ENCODE data around the gene DARS2. TPM values are rescaled to one million over a fixed set of nuclear protein-coding genes. Genes with fewer than 3 reads are reported as not detected.

Gene DARS2
- total RNA-seq, 2 experiments from 2014 or later = 45.6 to 74.8 TPM

DNA sequence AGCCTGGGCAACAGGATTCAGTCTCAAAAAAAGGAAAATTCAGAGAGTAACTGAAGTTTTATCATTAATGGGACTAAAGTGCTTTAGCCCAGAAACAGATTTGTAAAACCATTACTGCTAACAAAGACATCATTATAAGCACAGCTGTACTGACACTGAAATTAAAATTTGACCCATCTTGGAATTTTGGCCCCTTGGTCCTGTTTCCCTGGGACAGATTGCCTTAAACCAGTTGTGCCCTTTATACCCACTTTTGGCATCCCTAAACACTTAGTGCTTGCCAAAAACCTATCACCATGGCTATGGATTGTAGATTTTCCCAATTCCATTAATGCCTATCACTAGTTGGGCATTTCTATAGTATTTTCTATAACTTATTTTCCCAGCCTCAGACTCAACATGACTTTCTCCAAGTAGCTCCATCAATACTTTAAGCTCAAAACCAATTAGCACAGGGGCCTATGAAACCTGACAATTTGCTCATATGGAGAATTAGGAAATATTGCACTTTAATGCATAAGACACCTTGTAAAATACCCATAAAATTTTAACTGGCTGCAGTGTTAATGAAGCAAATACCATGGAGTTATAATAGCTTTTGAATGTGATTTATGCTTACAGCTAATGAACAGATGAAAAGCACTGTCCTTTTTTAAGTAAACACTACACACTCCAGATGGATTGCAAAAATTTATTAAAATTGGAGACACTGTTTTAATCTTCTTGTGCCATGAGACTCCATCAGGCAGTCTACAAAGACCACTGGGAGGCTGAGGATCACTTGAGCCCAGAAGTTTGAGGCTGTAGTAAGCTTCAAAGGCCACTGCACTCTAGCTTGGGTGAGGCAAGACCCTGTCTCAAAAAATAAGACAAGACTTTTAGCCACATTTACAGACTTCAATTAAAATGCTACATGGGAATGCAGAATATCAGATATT lies 39.0 kb downstream of the DARS2 start:
- POLR2A ChIA-PET = interaction anchor here (0.6 to 1.2 kb wide), 6 partner anchors 12 to 190 kb away, joined by 3 to 4 read pairs (median 3); partner anchors contain the start of gene KLHL20

DNA sequence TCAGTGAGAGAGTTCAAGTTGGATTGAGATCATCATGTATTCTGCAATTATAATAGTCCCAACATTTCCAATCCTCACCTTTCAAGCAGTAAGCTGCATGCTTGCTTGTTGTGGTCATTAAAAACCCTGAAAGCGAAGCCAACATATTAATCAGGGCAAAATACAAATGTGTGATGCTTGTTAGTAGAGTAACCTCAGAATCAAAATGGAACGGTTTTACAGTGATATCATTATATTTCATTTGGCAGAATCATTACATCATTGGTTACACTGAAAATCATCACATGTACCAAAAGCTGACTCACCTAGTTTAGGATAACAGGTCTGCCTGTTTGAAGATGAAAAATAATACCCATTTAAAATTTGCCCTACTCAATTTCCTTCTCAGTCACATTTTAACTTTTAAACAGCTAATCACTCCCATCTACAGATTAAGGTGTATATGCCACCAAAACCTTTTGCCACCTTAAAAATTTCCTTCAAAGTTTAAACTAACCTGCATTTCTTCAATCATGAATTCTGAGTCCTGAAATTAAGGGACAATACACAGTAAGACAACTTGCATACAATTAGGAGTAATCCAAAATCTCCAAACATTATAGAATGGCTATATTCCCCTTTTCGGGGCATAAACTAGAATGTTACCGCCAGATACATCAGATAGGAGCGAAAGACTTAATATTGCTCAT lies 39.9 kb downstream of the DARS2 start:
- BruUV-seq (replicated peaks) = no TSS peak

More for the DNA sequence above, 39.0 kb downstream of the DARS2 start:
- BruUV-seq (replicated peaks) = no TSS peak
- Histone ChIP-seq H3K79me2 (ENCODE audit: insufficient read depth, low read depth, low read length) (peaks cover 45% of the 10 kb centered on the region), H3K4me3 (ENCODE audit: low read depth, low read length, poor library complexity, severe bottlenecking) (peak overlapping the region; percentile 98), H3K36me3 (ENCODE audit: insufficient read depth, low read length) (peaks cover 83% of the 10 kb centered on the region), H3K4me2 (ENCODE audit: low read length) (peak overlapping the region; percentile 93), H3K27ac (ENCODE audit: low read depth, low read length, poor library complexity, severe bottlenecking) (peak overlapping the region; percentile 91), H3K4me1 (ENCODE audit: insufficient read depth, low read length, poor library complexity, severe bottlenecking) (peaks cover 40% of the 10 kb centered on the region), H2AFZ (ENCODE audit: low read length) (no peak overlapping the region), H3K9me3 (ENCODE audit: low read length) (no peaks in the 10 kb centered on the region), H3K9me2 (ENCODE audit: insufficient read depth, low read length) (no peaks in the 10 kb centered on the region), H4K20me1 (ENCODE audit: insufficient read depth, low read length) (peaks cover 41% of the 10 kb centered on the region)
- DNase-seq (ENCODE audit: low spot score) = peak; percentile 20
- CTCF ChIA-PET (ENCODE audit: unreplicated experiment) = no interaction called here
- intact Hi-C loops (cut with micrococcal nuclease; ENCODE audit: unreplicated experiment) = no loop called here
- no peak for TF ChIP-seq EZH2phosphoT487 (IDR thresholded peaks at IDR 0.05; ENCODE audit: borderline replicate concordance, low read depth, low read length)
- TF ChIP-seq, protein P1, sequence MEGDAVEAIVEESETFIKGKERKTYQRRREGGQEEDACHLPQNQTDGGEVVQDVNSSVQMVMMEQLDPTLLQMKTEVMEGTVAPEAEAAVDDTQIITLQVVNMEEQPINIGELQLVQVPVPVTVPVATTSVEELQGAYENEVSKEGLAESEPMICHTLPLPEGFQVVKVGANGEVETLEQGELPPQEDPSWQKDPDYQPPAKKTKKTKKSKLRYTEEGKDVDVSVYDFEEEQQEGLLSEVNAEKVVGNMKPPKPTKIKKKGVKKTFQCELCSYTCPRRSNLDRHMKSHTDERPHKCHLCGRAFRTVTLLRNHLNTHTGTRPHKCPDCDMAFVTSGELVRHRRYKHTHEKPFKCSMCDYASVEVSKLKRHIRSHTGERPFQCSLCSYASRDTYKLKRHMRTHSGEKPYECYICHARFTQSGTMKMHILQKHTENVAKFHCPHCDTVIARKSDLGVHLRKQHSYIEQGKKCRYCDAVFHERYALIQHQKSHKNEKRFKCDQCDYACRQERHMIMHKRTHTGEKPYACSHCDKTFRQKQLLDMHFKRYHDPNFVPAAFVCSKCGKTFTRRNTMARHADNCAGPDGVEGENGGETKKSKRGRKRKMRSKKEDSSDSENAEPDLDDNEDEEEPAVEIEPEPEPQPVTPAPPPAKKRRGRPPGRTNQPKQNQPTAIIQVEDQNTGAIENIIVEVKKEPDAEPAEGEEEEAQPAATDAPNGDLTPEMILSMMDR (conservative IDR thresholded peaks at IDR 0.05; ENCODE audit: low read length) = no peak

More for the DNA sequence above, 39.9 kb downstream of the DARS2 start:
- Histone ChIP-seq H2AFZ (ENCODE audit: low read length) (no peak overlapping the region), H3K4me2 (ENCODE audit: low read length) (peak overlapping the region; percentile 93), H4K20me1 (ENCODE audit: insufficient read depth, low read length) (peaks cover 41% of the 10 kb centered on the region), H3K9me3 (ENCODE audit: low read length) (no peaks in the 10 kb centered on the region), H3K9me2 (ENCODE audit: insufficient read depth, low read length) (no peaks in the 10 kb centered on the region), H3K4me3 (ENCODE audit: low read depth, low read length, poor library complexity, severe bottlenecking) (peak overlapping the region; percentile 98), H3K27ac (ENCODE audit: low read depth, low read length, poor library complexity, severe bottlenecking) (peak overlapping the region; percentile 91), H3K4me1 (ENCODE audit: insufficient read depth, low read length, poor library complexity, severe bottlenecking) (peaks cover 42% of the 10 kb centered on the region), H3K79me2 (ENCODE audit: insufficient read depth, low read depth, low read length) (peaks cover 49% of the 10 kb centered on the region), H3K36me3 (ENCODE audit: insufficient read depth, low read length) (peaks cover 75% of the 10 kb centered on the region)
- intact Hi-C loops (cut with micrococcal nuclease; ENCODE audit: unreplicated experiment) = no loop called here
- POLR2A ChIA-PET = interaction anchor here (0.7 to 1.4 kb wide), 9 partner anchors 11 to 318 kb away, joined by 3 to 4 read pairs (median 3); partner anchors contain the start of gene KLHL20
- TF ChIP-seq, protein P1 (conservative IDR thresholded peaks at IDR 0.05; ENCODE audit: low read length) = no peak
- TF ChIP-seq EZH2phosphoT487 (IDR thresholded peaks at IDR 0.05; ENCODE audit: borderline replicate concordance, low read depth, low read length) = no peak
- DNase-seq (ENCODE audit: low spot score) = no peak
- CTCF ChIA-PET (ENCODE audit: unreplicated experiment) = no interaction called here
